HepG2 (cell line): ENCODE measurements around the gene PAQR3. TPM values are rescaled to one million over a fixed set of nuclear protein-coding genes. Genes with fewer than 3 reads are reported as not detected.

Experiments used
- FOXA1 ChIP-seq, 2 experiments: fragments of 450-650 bp in 1 of 2; sonication (generic) in 1 of 2; formaldehyde crosslinking in 1 of 2; IDR thresholded peaks; 2 replicates each; pipeline versions ENCODE4 v1.4.0 to v1.6.1; 2016 to 2020; ENCODE audit warnings: missing genetic modification reagents in 1 of 2
- MAFK ChIP-seq, 2 experiments: IDR thresholded peaks in 1 of 2; conservative IDR thresholded peaks in 1 of 2; 2 replicates each; pipeline ENCODE4 v1.6.1; 2011; ENCODE audit warnings: improper control_type of control experiment in 2 of 2, low read length in 2 of 2
- PLRG1 ChIP-seq: fragments of 450-650 bp; conservative IDR thresholded peaks from 2 replicates; pipeline ENCODE4 v1.6.1; 2016
- SCMH1 ChIP-seq: sonication (generic); formaldehyde crosslinking; IDR thresholded peaks from 2 replicates; pipeline ENCODE4 v1.9.0; 2021; ENCODE audit warnings: missing genetic modification reagents, mild to moderate bottlenecking, borderline replicate concordance
- TARDBP ChIP-seq: sonication (generic); formaldehyde crosslinking; IDR thresholded peaks from 2 replicates; pipeline ENCODE4 v1.8.0; 2022; ENCODE audit warnings: mild to moderate bottlenecking, missing genetic modification reagents
- XBP1 ChIP-seq: sonication (generic); formaldehyde crosslinking; IDR thresholded peaks from 2 replicates; pipeline ENCODE4 v1.5.0; 2020; ENCODE audit warnings: missing genetic modification reagents
- ZNF136 ChIP-seq: sonication (generic); formaldehyde crosslinking; IDR thresholded peaks from 2 replicates; pipeline ENCODE4 v1.8.1; 2022; ENCODE audit warnings: low read depth, mild to moderate bottlenecking, moderate library complexity, missing genetic modification reagents
- ZNF232 ChIP-seq: sonication (generic); formaldehyde crosslinking; IDR thresholded peaks from 2 replicates; pipeline ENCODE4 v1.4.0; 2020; ENCODE audit warnings: missing genetic modification reagents, borderline replicate concordance
- ZNF292 ChIP-seq: sonication (generic); formaldehyde crosslinking; IDR thresholded peaks from 2 replicates; pipeline ENCODE4 v1.8.1; 2022; ENCODE audit warnings: mild to moderate bottlenecking, low read depth, missing genetic modification reagents, borderline replicate concordance
- polyA plus RNA-seq, 8 experiments: library from polyadenylated mRNA; depleted of rRNA in 3 of 8; stranded (reverse) in 7 of 8; unstranded in 1 of 8; fragments of >200 nt; fragmentation: Illumina TruSeq in 4 of 8; extraction: Trizol in 4 of 8; gene quantifications; 2 replicates each; pipeline versions ENCODE4 v1.2.1 to v1.2.3, GENCODE V29; 2011 to 2016; ENCODE audit warnings: low read depth in 4 of 8, missing spikeins in 1 of 8, mixed read lengths in 1 of 8; ENCODE audit not compliant: insufficient read depth in 1 of 8
- total RNA-seq, 5 experiments: library from RNA; depleted of rRNA; stranded (reverse); fragments of >200 nt; fragmentation: Illumina TruSeq; extraction: Trizol; gene quantifications; 2 replicates each; pipeline ENCODE4 v1.2.3, GENCODE V29; 2016; ENCODE audit warnings: low read depth in 1 of 5
- TF ChIP-seq, protein P1 (sequence below), 2 experiments: sonication (generic) in 1 of 2; formaldehyde crosslinking in 1 of 2; IDR thresholded peaks; 2 replicates each; pipeline versions ENCODE4 v1.6.1 to v1.9.0; 2014 to 2022; ENCODE audit warnings: antibody characterized with exemption in 1 of 2, borderline replicate concordance in 1 of 2, inconsistent platforms in 1 of 2, low read depth in 1 of 2, missing genetic modification reagents in 1 of 2
- TF ChIP-seq, protein P2 (sequence below): sonication (generic); formaldehyde crosslinking; IDR thresholded peaks from 2 replicates; pipeline ENCODE4 v1.5.1; 2020; ENCODE audit warnings: mild to moderate bottlenecking, moderate library complexity, missing genetic modification reagents
- TF ChIP-seq, protein P3 (sequence below): sonication (generic); formaldehyde crosslinking; IDR thresholded peaks from 2 replicates; pipeline ENCODE4 v1.4.0; 2020; ENCODE audit warnings: missing genetic modification reagents
- TF ChIP-seq, protein P4 (sequence below): sonication (generic); formaldehyde crosslinking; IDR thresholded peaks from 2 replicates; pipeline ENCODE4 v1.5.0; 2020; ENCODE audit warnings: missing genetic modification reagents
- TF ChIP-seq, protein P5 (sequence below): IDR thresholded peaks from 2 replicates; pipeline ENCODE4 v1.6.1; 2016; ENCODE audit warnings: mild to moderate bottlenecking, missing biosample characterization, missing genetic modification reagents

Gene PAQR3
- total and polyA plus RNA-seq, 2 of the 13 experiments (the other 11 are each of a cell fraction or from before 2014, with no cell fraction given): 9.9 to 13.6 TPM

DNA sequence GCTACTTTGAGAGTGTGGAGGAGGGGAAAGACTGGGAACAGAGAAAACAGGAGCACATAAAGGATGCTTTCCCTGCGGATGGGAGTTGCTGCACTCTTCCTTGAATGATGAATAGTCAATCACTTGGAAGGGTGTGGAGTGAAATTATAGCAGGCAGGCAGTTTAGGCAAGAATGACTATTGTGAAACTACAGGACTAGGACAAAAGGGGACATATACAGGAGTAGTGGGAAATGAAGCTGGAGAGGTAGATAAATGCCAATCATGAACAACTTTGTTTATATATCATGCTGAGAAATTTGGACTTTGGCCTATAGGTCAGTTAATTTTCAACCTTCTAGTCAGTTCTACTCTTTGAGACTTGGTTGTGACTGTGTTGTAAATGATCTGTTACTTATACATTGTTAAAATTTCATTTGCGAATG, 76.9 kb downstream of the PAQR3 start (continued):
- TF ChIP-seq PLRG1 (no peak), XBP1 (no peak), ZNF136 (CRISPR knock-in tag) (no peak), MAFK (conservative IDR thresholded peaks at IDR 0.05 in 1 of 2, IDR thresholded peaks at IDR 0.05 in 1 of 2; ENCODE audit: low read length in 2 of 2) (no peak; a peak in 1 of 4 replicates), FOXA1 (IDR thresholded peaks at IDR 0.05) (no peak), FOXA1 (CRISPR knock-in tag; IDR thresholded peaks at IDR 0.05) (peak; percentile 55), ZNF232 (CRISPR knock-in tag) (no peak), SCMH1 (CRISPR knock-in tag) (no peak), TARDBP (peak; percentile 34; the same call in 1 of the 2 replicates), ZNF292 (CRISPR knock-in tag) (0 out of 2 replicates have a peak, but pooled peaks have one; percentile 26)
- TF ChIP-seq, protein P1, sequence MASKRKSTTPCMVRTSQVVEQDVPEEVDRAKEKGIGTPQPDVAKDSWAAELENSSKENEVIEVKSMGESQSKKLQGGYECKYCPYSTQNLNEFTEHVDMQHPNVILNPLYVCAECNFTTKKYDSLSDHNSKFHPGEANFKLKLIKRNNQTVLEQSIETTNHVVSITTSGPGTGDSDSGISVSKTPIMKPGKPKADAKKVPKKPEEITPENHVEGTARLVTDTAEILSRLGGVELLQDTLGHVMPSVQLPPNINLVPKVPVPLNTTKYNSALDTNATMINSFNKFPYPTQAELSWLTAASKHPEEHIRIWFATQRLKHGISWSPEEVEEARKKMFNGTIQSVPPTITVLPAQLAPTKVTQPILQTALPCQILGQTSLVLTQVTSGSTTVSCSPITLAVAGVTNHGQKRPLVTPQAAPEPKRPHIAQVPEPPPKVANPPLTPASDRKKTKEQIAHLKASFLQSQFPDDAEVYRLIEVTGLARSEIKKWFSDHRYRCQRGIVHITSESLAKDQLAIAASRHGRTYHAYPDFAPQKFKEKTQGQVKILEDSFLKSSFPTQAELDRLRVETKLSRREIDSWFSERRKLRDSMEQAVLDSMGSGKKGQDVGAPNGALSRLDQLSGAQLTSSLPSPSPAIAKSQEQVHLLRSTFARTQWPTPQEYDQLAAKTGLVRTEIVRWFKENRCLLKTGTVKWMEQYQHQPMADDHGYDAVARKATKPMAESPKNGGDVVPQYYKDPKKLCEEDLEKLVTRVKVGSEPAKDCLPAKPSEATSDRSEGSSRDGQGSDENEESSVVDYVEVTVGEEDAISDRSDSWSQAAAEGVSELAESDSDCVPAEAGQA (IDR thresholded peaks at IDR 0.05; ENCODE audit: low read depth): no peak
- TF ChIP-seq, protein P1 (CRISPR knock-in tag; IDR thresholded peaks at IDR 0.05; ENCODE audit: borderline replicate concordance): no peak
- TF ChIP-seq, protein P2, sequence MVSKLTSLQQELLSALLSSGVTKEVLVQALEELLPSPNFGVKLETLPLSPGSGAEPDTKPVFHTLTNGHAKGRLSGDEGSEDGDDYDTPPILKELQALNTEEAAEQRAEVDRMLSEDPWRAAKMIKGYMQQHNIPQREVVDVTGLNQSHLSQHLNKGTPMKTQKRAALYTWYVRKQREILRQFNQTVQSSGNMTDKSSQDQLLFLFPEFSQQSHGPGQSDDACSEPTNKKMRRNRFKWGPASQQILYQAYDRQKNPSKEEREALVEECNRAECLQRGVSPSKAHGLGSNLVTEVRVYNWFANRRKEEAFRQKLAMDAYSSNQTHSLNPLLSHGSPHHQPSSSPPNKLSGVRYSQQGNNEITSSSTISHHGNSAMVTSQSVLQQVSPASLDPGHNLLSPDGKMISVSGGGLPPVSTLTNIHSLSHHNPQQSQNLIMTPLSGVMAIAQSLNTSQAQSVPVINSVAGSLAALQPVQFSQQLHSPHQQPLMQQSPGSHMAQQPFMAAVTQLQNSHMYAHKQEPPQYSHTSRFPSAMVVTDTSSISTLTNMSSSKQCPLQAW (CRISPR knock-in tag): peak; percentile 30; the same call in 1 of the 2 replicates
- TF ChIP-seq, protein P3, sequence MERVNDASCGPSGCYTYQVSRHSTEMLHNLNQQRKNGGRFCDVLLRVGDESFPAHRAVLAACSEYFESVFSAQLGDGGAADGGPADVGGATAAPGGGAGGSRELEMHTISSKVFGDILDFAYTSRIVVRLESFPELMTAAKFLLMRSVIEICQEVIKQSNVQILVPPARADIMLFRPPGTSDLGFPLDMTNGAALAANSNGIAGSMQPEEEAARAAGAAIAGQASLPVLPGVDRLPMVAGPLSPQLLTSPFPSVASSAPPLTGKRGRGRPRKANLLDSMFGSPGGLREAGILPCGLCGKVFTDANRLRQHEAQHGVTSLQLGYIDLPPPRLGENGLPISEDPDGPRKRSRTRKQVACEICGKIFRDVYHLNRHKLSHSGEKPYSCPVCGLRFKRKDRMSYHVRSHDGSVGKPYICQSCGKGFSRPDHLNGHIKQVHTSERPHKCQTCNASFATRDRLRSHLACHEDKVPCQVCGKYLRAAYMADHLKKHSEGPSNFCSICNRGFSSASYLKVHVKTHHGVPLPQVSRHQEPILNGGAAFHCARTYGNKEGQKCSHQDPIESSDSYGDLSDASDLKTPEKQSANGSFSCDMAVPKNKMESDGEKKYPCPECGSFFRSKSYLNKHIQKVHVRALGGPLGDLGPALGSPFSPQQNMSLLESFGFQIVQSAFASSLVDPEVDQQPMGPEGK (CRISPR knock-in tag): peak; percentile 31; the same call in 1 of the 2 replicates
- TF ChIP-seq, protein P4, sequence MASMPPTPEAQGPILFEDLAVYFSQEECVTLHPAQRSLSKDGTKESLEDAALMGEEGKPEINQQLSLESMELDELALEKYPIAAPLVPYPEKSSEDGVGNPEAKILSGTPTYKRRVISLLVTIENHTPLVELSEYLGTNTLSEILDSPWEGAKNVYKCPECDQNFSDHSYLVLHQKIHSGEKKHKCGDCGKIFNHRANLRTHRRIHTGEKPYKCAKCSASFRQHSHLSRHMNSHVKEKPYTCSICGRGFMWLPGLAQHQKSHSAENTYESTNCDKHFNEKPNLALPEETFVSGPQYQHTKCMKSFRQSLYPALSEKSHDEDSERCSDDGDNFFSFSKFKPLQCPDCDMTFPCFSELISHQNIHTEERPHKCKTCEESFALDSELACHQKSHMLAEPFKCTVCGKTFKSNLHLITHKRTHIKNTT (CRISPR knock-in tag): no peak
- TF ChIP-seq, protein P5, sequence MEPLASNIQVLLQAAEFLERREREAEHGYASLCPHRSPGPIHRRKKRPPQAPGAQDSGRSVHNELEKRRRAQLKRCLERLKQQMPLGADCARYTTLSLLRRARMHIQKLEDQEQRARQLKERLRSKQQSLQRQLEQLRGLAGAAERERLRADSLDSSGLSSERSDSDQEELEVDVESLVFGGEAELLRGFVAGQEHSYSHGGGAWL (CRISPR knock-in tag): no peak
